IPS-NIHi7 (cell line): Measurements from ENCODE around the gene TMEM150A.
"Not testable (repeated sequence)": the region's sequence is repeated elsewhere in the genome, so short reads cannot be mapped to it uniquely, and the experiment has no call there.

Experiments
- DNase-seq: peaks from one replicate; pipeline ENCODE4 v3.0.0; 2012; ENCODE audit warnings: mixed read lengths; ENCODE audit errors: extremely low spot score

Gene TMEM150A

DNA sequence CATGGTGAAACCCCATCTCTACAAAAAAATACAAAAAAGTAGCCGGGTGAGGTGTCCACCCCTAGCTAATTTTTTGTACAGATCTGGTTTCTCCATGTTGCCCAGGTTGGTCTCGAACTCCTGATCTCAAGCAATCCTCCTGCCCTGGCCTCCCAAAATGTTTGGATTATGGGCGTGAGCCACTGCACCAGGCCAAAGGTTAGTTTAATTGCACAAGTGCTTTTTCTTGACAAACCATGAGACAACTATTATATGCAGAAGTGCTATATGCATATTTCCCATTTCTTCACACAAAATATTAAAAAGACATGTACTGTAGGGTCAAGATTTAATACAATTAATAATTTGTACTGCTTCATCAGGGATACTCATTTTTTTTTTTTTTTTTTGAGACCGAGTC lies 36.2 kb downstream of the TMEM150A start:
- no peak for DNase-seq

DNA sequence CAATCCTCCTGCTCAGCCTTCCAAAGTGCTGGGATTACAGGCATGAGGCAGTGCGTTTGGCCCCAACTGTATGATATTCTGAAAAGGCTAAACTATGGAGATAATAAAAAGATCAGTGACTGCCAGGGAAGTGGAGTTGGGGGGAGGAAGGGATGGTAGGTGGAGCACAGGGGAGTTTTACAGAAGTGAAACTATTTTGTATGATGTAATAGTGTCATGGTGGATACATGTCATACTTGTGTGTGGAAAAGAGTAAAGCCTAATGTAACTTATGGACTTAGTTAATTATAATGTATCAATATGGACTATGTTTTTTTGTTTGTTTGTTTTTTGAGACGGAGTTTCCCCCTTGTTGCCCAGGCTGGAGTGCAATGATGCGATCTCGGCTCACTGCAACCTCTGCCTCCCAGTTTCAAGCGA lies 38.3 kb downstream of the TMEM150A start:
- DNase-seq: no peak

DNA sequence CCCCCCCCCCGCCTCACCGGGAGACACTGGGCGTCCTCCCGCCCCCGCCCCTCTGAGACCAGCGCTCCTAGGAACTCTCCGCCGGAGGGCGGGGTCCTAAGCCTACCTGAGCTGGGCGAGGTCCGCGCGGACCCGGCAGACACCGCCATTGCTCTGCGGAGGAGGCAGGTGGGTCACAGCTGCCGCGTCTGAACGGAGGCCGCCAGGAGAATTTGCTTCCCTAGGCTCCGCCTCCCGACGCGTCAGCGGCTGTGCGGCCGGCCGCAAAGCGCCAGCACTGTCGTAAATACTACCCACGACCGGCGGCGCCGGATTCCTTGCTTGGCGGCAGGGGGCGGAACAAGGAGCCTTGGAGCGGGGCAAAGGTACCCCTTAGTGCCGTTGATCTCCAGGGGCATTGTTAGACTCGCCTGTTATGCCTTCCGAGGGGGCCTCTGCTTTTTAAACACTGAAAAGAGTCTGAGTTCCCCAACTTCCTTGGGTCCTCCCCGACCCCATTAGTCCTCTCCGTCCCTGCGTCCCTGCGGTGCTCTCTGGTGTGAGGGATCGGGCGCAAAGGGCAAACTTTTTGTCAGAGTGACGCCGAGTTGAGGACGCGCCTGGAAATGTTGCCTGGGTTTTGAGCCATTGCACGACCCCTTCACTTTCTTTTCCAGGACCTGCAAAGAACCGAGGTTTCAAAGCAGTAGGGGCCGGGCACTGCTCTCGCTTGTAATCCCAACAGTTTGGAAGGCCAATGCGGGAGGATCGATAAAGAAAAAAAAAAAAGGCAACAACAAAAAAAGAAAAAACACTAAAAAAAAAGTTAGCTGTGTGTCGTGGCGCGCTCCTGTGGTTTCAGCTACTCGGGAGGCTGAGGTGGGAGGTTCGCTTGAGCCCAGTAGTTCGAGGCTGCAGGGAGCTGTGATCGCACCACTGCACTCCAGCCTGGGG lies 41.0 kb downstream of the TMEM150A start, which contains the start of gene GGCX:
Gene GGCX (minus strand): TSS at position 214 of the 933 bp plus-strand sequence. CDS start 65 bp downstream, at position 149.
- peak; percentile 95 for DNase-seq

DNA sequence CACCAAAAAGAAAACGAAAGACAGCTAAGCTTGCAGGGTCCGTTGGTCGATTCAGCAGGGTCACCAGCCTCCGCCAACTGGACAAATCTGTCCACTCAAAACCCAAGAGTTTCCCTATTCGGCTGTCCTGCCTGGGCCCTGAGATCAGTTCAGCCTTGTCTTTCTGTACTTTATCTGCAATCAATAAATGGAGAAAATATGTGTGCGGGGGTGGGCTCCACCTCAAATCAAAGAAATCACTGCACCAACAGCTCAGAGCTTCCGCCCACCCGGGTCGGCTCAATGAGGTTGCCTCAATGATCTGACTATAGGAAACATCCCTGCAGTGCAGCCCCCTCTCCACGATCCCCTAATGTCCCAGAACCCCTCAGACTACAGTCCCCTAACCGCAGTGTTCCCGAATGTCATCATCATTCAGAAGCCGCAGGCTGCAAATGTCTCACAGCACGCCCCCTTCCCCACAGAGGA lies 41.7 kb downstream of the TMEM150A start:
- no peak for DNase-seq

DNA sequence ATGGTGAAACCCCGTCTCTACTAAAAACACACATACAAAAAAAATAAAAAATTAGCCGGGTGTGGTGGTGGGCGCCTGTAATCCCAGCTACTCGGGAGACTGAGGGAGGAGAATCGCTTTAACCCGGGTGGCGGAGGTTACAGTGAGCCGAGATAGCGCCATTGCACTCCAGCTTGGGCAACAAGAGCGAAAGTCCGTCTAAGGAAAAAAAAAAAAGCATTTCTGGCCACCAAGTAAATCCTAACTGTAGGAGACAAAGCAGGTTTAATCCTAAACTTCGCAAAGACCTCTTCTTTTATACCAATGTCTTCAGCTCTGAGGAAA lies 42.1 kb downstream of the TMEM150A start:
- DNase-seq: not testable (repeated sequence)

DNA sequence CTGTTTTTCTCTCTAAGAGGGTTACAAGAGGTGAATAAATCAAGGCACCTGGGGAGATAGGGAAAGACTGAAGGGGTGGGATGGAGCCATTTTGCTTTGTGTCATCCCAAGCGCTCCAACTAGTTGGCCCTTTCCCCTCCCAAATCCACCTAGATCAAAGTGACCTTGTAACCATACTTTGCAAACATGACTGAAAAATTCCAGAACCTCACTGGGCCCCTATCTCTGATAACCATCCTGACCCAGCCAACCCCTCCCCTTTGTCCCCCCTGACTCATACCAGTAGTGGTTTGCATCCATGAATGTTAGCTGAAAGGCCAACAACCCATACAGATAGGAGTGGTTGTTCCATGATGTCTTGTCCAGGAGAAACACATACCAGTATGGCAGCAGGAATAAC lies 44.3 kb downstream of the TMEM150A start:
- no peak for DNase-seq

DNA sequence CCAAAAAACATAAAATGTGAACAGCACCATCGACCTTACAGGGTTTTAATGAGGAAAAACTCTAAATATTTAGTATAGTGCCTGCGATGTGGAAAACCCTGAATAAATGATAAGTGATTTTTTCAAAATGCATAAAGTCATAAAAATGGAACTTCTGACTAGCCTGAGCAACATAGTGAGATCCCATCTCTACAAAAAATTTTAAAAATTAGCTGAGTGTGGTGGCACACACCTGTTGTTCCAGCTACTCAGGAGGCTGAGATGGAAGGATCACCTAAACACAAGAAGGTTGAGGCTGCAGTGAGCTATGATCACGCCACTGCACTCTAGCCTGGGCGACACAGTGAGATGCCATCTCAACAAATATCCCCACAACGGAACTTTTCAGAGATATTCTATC lies 45.4 kb downstream of the TMEM150A start:
- DNase-seq: no peak

DNA sequence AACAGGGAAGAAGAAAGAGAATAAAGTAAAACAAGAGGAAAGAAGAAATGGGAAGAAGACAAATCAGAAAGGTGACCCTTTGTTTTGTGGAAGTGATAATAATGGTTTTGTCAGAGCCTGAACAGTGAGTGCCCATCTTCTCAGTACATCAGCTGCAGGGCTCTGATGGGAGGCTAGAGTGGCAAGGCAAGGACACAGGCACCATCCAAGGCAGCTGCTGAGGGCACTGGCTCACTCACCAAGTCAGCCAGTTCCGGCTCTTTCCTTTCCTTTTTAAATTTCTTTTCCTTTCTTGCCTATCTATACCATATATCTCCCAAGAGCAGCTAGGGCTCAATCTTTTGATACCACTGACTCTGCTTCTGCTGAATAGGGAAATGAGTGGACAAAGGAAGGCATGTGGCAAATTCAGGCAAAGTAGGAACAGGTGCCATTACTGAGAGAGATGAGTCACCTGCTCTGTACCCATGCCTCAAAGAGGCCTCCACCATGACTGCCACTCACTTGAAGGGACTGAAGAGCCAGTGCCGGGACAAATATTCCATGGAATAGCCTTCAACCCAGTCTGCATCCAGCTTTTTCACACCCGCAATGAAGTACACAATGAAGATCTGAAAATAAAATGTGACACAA lies 47.4 kb downstream of the TMEM150A start:
- DNase-seq: no peak

DNA sequence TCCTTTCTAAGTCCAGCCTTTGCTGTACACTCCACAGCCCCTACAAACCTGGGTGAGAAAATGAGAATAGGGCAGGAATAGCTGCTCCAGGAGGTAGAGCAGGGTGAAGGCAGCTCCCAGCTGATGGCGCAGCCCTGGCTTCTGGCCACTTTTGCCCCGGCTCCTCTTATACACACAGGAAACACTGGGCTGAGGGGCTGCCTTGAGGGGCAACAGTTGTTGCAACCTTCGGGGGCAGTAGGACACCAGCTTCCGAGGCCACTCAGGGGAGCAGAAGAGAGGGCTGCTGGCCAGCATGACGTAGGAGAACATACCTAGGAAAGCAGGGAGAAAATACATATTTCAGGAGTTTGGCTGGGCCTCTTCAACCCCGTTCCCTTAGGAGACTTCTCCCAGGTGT lies 49.3 kb downstream of the TMEM150A start:
- no peak for DNase-seq

DNA sequence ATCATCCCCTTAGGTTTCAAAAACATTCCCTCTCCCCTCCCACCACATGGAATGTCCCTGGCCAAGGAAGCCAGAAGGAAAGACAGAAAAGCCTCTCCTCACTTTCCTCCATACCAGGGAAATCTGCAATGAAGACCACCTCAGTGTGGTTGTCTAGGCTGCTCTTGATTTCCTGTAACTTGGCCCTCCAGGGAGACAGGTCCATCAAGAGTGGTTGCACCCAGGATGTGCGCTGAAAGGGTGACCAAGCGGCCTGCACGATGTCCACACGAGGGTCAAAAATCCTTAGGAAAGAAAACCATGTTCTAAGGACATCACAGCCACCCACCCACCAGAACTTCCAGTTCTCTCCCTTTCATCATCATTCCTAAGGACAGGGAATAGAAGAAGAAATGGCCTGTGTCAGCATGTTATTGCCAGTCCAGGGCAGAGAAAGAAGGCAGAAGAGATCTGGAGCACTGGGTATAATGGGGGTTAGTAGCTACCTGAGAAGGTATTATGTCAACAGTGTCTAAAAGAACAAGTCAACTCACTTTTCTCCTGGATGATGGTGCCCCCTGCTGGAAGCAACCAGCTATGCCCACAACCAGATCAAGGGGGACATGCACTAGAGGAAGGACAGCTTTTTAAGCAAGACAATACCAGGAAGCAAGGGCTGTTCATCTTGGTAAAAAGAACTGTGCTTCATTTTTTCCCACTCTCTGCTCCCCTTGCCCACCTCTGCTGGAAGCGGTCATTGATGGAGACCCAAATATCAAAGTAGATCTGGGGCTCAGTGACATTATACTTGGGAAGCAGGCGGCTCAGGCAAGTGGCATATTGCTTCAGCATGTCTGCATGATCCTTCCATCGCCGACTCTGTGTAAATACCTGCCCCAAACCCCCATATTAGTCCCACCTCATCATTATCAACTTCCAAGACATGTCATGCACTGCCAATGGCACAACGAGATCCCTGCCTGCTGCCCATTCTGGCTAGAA lies 50.5 kb downstream of the TMEM150A start:
- peak; percentile 73 for DNase-seq

DNA sequence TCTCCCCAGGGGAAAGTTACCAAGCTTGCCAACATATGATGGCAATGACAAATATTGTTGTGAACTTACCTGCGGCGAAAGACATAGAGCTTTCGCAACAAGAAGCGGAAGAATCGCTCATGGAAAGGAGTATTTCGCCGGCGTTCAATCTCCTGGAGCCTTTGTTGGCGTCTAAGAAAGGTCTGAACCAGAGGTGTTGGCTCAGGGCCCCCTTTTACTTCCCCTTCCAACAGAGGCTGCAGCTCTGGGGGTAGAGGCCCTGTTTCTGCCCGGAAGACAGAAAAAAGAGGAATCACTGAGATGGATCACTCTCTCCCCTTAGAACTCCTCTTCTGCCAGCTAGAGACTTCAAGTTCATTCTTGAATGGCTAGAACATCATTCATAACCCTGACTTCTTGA lies 52.0 kb downstream of the TMEM150A start:
- DNase-seq: no peak

DNA sequence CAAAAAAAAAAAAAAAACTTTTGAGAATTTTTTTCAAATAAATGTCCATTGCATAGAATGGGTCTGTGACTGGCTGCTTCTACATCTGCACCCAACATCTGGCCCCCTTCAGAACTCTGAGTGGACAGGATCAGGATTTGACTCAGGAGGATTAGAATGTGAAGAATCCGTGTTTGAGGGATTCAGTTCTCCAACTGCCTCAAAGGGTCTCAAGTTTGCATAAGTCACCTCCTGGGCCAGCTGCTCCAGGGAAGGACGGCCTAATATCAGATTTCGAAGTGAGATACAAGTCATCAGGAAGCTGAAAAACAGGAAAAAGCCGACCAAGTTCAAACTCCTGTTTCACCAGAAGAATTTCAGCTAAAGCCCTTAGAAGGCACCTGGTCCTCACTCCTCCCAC lies 52.7 kb downstream of the TMEM150A start:
- DNase-seq: no peak

DNA sequence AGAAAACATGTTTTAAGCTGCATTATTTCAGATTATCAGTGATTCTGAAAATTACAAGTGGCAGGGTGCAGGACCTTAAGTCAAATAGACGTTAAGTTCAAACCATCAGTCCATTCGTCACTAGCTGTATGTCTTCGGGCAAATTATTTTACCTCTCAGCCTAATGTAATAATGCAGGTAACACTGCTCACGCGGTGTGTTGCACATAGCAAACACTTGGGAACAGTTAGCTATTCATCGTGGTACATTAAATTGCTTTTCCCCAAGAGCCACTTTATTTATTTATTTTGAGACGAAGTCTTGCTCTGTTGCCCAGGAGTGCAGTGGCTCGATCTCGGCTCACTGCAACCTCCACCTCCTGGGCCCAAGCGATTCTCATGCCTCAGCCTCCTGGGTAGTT lies 53.4 kb downstream of the TMEM150A start:
- DNase-seq: no peak

DNA sequence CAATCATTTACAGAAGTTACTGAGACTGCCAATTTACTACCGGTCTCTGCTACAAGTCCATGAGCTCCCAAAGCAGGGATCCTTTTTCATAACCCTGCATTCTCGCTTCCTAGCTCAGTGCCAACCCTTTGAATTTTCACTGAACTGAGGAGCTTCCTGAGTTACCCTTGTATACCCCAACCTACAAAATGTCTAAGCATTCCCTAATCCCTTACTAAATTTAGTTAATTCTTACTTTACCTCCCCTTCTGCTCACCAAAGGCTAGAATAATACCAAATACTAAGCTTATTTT lies 53.9 kb downstream of the TMEM150A start:
- no peak for DNase-seq
